IgD-negative memory B cell (primary cell): ENCODE measurements around the gene KIF17. TPM values are rescaled to one million over a fixed set of nuclear protein-coding genes. Genes with fewer than 3 reads are reported as not detected.

Source experiments
- polyA plus RNA-seq: library from polyadenylated mRNA; unstranded; fragments of 300-500 nt; fragmentation: Illumina TruSeq; gene quantifications from one replicate; pipeline ENCODE4 v1.2.3, GENCODE V29; 2021

The KIF17 gene
- polyA plus RNA-seq, 1 donor from 2014 or later: not detected

Other genes starting within 250 kb of the KIF17 start
- gene CAMK2N1, start 231.8 kb downstream of the KIF17 start, polyA plus RNA-seq: 1.6 TPM
- 37.1 TPM for gene MUL1, start 209.9 kb downstream of the KIF17 start, polyA plus RNA-seq
- gene FAM43B, start 165.4 kb downstream of the KIF17 start, polyA plus RNA-seq: not detected
- 0.73 TPM for gene CDA, start 128.9 kb downstream of the KIF17 start, polyA plus RNA-seq
- 9.6 TPM for gene PINK1, start 84.5 kb downstream of the KIF17 start, polyA plus RNA-seq
- gene DDOST, start 56.6 kb downstream of the KIF17 start, polyA plus RNA-seq: 209 TPM
- gene SH2D5, start 14.7 kb upstream of the KIF17 start, polyA plus RNA-seq: not detected
- gene HP1BP3, start 69.3 kb upstream of the KIF17 start, polyA plus RNA-seq: 230 TPM